VCaP (cell line): ENCODE data around the gene GAS6.

Experiments used
- H3K27ac ChIP-seq: fragments of 450-650 bp; 2 replicates; pipeline ENCODE4 v1.5.1; 2017
- TF ChIP-seq, protein P1 (sequence below): fragments of 450-650 bp; conservative IDR thresholded peaks from 2 replicates; pipeline ENCODE4 v1.5.1; 2017; ENCODE audit warnings: mild to moderate bottlenecking, moderate library complexity

Gene GAS6

DNA sequence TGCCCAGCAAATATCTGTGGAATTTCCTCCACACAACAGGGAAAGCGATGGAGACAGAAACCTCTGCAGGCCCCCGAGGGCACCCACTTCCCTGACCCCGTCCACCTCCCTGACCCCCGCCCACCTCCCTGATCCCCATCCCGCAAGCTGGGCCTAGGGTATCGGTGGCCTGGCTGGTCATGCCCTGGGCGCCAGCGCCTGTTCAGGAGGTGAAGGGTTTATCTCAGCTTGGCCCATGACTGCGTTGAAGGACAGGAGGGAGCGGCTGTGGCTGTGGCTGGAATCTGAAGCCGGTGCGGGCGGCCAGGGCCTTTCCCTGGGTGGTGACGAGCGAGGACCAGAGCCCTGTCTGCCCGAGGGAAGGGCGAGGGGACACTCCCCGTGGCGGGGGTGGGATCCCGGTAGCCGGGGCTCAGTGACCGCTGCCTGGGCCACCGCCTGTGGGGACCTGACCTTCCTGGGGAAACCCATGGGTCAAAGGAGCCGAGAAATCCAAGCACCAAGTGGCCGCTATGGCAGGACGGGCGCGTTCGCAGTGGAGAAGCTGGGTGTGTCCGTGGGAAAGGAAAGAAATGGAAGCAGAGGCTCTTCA, 20.7 kb downstream of the GAS6 start:
- TF ChIP-seq, protein P1, sequence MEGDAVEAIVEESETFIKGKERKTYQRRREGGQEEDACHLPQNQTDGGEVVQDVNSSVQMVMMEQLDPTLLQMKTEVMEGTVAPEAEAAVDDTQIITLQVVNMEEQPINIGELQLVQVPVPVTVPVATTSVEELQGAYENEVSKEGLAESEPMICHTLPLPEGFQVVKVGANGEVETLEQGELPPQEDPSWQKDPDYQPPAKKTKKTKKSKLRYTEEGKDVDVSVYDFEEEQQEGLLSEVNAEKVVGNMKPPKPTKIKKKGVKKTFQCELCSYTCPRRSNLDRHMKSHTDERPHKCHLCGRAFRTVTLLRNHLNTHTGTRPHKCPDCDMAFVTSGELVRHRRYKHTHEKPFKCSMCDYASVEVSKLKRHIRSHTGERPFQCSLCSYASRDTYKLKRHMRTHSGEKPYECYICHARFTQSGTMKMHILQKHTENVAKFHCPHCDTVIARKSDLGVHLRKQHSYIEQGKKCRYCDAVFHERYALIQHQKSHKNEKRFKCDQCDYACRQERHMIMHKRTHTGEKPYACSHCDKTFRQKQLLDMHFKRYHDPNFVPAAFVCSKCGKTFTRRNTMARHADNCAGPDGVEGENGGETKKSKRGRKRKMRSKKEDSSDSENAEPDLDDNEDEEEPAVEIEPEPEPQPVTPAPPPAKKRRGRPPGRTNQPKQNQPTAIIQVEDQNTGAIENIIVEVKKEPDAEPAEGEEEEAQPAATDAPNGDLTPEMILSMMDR = no peak
- no peak overlapping the region for H3K27ac ChIP-seq

DNA sequence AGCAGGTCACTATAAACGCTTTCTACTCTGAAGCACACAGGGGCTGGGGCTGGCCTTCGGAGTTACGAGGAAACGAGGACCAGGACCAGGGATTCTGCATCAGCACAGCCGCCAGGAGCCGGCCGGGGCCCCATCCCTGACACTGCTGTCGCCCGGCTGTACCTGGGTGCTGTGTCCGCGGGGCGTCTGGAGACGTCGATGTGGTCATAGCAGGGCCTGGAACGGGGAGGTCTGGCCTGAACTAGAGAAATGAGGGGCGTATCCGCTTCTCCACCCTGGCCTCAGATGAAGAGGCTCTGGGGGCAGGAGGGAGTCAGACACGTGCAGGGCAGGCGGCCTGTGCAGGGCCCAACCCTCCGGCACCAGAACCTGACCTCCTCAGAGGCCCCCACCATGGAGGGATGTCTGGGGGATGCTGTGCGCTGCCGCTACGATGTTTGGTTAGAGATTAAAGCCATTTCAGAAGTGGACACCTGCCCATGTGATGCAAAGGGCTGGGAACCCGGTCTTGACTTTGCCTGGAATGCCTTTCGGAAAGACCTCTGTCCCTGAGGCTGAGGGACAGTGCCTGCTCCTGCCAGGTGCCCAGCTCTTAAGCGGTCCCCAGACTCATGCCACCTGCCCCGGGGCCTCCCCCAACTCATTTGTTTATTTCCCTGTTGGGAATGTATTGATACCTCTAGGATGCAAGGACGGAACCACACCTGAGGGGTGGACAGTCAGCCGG, 21.4 kb downstream of the GAS6 start:
- H3K27ac ChIP-seq = no peak overlapping the region
- TF ChIP-seq, protein P1 = no peak

DNA sequence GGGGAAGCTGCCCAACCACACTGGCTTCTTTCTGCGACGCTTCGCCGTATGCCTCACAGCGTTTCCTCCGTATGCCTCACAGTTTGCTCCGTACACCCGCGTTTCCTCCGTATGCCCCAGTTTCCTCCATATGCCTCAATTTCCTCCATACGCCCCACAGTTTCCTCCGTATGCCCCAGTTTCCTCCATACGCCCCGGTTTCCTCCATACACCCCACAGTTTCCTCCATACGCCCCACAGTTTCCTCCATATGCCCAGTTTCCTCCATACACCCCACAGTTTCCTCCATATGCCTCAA, 22.6 kb downstream of the GAS6 start:
- TF ChIP-seq, protein P1 = no peak
- H3K27ac ChIP-seq = no peak overlapping the region

DNA sequence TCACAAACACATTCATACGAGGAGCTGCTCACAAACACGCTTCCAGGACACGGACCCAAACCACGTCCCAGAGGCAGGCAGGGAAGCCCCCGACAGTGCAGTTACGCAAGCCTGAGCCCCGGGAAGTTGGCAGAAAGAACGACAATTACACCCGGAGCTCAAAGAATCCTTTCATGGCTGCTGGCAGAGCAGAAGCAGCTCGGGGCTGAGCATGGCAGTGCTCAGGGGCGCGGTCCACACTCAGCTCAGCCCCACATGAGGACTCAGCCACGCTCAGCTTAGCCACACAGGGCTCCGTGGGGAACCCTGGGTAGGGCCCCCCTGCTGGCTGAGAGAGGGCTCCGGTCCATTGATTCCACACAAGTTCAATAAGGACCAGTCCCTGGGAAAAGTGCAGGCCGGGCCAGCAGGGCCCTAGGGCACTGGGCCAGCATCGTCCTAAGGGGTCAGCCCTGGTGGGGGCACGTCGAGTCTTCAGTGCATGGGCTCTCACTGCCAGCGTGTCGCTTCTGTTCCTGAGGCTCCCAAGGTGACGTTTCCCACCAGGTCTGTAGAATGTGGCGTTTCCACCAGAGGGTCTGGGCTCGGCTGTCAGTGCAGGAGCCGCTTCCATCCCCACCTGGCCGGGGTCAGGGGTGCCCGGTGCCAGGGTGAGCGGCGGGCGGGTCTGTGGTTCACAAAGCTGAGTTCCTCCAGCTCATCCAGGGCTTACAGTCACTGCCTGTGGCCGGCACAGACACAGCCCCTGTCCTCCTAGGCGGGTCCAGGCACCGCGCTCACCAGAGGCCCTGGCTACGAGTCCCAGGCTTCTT, 23.1 kb downstream of the GAS6 start:
- TF ChIP-seq, protein P1 = no peak
- no peak overlapping the region for H3K27ac ChIP-seq

DNA sequence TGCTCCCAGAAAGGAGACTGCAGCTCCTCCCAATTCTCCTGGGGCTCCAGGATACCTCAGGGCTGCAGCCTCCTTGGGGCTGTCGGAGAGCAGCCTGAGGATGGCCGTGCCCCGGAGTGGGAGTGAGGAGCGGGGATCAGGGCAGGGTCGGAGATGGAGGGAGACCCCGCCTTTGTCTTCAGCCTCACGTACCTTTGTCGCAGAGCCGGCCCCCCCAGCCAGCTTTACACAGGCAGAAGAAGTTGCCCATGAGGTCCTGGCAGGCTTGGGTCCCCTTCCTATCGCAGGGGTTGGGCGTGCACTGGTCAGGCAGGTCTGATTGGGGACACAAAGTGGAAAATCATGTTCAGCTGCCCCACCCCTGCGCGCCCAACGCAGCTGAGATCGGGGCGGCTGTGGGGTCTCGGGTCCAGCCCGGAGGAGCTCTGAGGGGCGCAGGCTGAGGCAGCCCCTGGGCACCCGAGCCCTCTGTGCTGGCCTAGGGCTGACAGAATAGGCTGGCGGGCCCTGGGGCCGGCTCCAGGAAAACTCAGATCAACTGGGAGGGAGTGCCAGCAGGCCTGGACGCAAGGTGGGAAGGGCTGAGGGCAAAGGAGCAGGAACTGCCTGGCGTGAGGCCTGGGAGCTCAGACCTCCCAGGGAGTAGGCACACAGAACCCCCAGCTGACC, 24.2 kb downstream of the GAS6 start:
- H3K27ac ChIP-seq = no peak overlapping the region
- TF ChIP-seq, protein P1 = no peak

DNA sequence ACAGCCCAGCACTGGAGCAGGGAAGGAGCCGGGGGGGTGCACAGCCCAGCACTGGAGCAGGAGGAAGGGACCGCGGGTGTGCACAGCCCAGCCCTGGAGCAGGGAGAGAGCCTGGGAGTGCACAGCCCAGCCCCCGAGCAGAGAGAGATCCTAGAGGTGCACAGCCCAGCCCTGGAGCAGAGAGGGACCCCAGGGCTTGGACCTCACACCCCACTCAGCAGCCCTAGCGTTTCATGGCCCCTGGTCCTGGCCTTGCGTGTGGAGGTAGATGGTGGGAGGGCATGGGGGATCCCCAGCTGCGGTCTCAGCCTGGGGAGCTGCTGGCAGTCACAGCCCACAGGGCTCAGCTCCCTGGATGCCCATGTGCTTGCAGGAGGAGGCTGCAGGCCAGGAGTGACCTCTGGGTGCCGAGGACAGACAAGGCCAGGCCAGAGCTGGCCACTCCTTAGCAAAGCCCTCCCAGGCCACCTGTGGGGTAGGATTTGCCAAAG, 25.1 kb downstream of the GAS6 start:
- TF ChIP-seq, protein P1 = no peak

More for the DNA sequence above, 25.1 kb downstream of the GAS6 start:
- H3K27ac ChIP-seq = no peak overlapping the region
